Islet of Langerhans (tissue), 1 donor: ENCODE data around the gene NXN.
"Not testable (repeated sequence)": the region's sequence is repeated elsewhere in the genome, so short reads cannot be mapped to it uniquely, and the experiment has no call there.

Experiments
- FAIRE-seq: peaks from one replicate; lab custom pipeline; 2011; peaks lifted over from hg19 to GRCh38; lab: Jason Lieb, UNC

The NXN gene

DNA sequence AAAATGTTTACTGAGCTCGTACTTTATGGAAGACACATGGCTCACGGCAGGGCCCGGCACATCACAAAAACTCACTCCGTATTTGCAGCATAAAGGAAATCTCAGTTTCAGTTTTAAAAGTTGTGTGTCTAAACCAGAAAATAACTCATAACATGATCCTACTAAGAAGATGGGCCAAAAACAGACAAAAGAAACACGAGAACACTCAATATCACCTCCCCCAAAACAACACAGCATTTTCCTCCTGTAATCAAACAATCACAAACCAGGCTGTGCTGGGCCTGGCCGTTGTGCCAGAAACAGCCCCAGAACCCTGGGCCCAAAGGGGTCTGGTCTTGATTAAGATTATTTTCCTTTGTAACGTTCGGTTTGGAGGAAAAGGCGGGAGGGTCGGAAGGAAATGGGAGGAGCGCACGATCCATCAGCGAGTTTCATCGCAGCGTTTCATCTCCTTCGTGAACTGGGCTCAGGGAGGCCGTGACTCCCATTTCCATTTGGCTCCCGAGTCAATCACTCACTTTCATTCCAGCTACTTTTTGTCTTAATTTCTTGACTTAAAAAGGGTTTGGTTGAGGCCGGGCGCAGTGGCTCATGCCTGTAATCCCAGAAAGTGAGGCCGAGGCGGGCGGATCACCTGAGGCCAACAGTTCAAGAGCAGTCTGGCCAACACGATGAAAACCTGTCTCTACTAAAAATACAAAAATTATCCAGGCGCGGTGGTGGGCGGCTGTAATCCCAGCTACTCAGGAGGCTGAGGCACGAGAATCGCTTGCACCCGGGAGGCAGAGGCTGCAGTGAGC lies 61.4 kb downstream of the NXN start:
- no peak for FAIRE-seq

DNA sequence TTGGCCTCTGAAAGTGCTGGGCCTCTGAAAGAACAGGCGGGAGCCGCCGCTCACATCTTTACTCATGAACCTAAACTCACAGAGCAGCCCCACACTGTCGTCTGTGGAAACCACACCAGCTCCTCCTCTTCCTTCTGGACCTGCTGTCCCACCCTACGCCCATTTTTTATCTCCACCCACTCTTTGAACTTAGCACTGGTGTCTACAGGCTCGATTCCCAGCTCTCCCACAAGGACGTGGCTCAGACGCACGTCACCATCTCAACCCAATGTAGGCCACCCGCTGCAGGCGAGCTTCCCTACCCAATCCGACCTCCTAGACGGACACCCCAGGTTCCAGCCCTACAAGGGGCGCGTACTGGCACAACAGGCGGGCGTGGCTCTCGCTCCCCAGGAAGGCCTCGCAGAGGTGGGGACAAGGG lies 62.2 kb downstream of the NXN start:
- FAIRE-seq: no peak

DNA sequence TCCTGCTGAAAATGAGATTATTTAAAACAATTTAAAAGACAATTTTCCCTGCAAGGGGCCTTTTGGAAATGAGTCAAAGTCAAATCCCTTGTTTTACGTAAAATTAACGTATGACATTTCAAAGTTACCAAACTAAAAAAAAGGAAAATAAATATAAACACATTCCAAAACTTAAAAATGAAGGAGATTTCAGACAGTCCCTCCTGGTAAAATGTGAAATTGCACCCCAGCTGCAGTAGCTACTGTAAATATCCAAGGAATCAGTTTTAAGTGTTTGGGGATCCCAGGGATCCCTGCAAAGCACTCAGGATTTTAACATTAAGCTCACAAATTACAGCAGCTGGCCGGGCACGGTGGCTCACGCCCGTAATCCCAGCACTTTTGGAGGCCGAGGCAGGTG lies 63.3 kb downstream of the NXN start:
- FAIRE-seq: no peak

DNA sequence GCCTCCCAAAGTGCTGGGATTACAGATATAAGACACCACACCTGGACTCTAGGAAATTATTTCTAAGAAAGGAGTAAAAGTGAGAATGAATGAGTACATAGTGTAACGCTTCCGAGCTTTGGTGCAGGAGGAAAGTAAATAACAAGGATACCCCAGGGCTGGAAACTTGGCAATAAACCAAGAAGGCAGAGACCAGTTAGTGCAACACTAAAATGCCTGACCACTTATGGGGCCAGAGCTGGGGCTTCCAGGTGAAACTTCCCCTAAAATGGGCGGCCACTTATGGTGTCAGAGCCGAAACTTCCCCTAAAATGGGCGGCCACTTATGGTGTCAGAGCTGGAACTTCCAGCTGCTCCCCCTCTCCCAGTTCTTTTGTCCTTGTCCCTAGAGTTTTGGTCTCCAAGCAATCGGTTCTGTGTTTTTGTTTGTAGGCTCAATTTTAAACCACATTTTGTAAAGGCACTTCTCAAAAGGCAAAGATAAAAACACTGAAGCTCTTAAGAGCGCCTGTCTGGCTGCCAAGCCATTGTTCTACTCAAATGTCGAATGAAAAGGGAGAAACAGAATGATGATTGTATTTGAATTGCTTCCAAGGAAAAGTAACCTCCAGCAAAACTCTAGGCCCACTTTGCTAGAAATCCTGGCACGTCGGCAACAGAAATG lies 63.9 kb downstream of the NXN start:
- FAIRE-seq: no peak

DNA sequence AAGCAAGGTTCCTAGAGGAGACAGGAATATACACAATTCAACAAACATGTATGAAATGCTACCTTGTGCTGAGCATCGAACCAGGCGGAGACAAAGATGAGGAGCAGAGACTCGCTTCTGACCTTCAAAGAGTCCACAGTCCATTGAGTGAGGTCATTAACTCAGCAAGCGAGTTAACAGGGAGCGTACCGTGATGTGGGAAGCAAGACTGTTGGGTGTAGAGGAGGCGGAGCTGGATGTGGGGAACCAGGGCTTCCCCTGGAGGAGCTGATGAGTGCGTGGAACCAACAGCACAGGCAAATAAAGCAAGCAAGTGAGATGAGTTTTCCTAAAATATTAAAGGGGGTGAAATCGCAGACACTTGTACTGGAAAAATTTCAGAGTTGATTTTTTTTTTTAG lies 65.0 kb downstream of the NXN start:
- FAIRE-seq: no peak

DNA sequence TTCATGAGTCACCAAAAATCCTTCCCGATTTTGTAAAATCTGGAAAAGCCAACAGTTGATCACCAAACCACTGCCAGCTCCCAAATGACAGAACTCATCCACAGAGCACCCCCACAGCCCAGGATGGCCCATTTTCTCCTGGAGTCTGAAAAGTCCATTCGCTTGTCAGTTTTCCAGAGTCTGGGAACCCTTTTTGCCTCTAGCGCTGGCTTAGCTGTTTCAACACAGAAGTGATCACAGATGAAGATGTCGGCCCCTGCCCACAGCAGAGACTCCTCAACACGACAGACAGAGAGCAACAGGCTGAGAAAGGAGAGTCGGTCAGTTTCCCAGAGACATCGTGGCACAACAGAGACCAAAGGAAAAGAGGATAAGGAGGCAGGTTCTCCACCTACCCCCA lies 66.4 kb downstream of the NXN start:
- no peak for FAIRE-seq

DNA sequence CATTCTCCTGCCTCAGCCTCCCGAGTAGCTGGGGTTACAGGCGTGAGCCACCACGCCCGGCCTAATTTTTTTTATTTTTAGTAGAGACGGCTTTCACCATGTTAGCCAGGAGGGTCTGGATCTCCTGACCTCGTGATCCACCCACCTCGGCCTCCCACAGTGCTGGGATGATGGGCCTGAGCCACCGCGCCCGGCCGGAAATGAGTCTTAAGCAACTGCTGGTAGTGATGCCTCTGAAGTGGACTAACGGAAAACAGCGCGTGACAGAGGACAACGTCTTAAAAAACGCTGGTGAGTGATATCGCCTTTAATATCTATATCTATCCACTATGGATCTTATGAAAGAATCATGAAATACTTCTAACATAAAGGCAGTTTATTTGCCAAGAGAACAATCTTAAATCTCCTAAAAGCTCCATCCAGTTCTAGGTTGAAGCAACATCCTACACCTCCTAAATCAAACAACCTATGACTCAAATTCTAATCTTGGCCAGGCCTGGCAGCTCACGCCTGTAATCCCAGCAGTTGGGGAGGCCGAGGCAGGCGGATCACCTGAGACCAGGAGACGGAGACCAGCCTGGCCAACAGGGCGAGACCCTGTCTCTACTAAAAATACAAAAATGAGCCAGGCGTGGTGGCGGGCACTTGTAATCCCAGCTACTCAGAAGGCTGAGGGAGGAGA lies 69.8 kb downstream of the NXN start:
- FAIRE-seq: no peak

DNA sequence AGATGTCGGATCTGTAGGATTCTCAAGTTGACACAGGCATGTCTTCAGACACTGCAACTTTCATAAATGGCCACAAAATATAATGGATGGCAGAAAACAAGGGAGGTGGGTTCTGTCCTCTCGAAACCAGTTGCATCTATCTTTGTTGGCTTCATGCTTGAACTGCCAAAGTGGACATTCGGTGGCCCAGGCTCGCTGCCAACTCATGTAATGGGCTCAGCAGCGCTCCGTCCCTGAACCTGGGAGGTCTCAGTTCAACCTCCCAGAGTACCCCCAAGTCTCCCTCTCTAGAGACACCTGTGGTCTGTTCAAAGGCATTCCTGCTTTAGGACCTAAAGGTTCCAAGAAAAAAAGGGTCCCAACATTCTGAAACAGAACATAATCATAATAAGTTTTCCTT lies 71.9 kb downstream of the NXN start:
- FAIRE-seq: no peak

DNA sequence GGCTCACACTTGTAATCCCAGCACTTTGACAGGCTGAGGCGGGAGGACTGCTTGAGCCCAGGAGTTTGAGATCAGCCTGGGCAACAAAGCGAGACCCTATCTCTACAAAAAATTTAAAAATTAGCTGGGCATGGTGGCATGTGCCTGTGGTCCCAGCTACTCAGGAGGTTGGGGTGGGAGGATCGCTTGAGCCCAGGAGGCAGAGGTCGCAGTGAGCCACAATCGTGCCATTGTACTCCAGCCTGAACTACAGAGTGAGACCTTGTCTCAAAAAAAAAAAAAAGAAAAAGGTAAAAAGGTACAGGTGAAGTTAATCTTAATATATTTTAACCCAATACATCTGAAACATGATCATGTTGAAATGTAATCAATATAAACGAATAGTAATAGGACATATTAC lies 73.9 kb downstream of the NXN start:
- FAIRE-seq: not testable (repeated sequence)

DNA sequence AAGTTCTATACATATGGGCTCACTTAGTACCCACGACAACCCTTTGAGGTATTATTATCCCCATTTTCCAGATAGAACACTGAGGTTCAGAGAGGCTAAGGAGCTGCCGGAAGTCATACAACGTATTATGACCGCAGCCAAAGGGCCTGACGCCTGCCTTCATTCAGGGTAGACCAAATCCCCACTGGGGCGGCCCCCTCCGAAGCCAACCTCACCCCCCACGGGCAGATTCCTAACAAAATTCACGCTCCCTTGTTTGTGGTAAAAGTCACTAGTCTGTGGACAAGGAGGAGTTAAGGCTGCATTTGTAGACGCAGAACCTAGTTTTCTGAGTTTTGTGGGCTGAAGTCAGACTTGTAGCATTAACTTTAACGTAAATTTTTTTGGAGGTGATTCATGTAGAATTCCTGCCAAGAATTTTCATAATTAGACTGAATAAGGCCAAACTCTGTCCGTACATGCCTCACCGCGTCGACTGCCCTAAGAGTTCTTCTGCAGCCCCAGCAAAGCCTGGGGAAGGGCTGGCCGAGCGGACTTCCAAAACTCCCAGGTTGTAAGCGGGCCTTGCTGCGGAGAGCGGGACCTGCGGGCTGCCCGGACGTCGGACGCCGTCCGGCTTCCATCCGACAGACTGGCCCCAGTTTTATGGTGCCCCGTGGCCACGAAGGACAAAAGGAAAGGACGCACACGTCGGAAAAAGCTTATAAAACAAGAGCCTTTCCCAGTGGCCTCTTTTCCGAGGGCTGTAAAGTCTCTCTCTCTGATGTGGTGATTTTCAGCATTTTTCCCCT lies 75.7 kb downstream of the NXN start:
- FAIRE-seq: no peak

DNA sequence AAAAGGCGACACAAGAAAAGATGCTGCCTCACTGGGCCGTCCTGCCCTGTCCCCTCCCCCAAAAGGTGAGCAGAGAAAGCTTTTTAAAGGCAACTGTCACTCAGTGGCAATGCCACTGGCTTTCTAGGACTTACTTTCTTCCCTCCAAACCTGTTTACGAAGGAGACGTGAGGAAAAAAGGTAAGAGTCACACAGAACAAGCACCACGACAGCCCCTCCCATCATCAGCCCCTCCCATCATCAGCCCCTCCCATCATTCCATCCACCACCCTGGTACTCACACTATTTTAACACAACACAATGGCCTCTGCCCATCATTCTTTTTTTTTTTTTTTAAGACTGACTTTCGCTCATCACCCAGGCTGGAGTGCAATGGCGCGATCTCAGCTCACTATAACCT lies 77.1 kb downstream of the NXN start:
- FAIRE-seq: no peak

DNA sequence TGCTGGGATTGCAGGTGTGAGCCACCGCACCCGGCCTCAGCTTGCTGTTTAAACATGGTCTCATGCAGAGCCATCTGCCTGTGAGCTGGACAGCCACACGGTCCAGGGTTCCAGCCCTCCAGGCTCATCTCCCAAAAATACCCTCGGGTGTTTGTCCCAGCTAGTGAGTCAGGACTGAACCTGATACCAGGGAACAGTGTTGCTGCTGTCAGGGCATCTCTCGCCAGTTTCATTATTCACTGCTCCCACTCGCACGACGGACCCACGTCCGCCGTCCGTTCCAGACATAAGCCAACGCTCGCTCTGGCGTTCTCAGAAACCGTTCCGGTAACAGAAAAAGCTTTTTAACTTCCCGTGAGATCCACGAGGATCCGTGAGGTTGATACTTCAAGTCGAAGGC lies 77.6 kb downstream of the NXN start:
- no peak for FAIRE-seq

DNA sequence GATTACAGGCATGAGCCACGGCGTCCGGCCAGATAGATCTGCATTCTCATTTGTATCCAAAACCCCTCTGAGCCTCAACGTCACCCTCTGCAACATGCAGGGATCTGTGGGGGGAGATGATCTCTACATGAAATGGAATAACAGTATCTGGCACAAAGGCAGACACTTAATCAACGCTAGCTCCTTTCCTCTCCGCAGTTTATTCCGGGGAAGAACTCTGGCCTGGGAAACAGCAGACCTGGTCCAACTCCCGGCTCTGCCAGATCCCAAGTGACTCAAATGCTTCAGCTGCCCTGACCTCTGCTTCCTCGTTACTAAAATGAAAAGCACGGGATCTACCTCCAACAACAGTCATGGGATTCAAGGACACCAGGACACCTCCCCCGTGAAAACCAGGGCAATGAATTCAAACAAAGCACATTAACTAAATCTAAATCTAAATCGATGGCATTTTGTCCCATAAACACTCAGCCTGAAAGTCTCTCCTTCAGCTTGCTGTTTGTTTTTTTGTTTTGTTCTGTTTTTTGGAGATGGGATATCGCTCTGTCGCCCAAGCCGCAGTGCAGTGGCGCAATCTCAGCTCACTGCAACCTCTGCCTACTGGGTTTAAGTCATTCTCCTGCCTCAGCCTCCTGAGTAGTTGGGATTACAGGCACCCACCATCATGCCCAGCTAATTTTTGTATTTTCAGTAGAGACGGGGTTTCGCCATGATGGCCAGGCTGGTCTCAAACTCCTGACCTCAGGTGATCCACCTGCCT lies 78.2 kb downstream of the NXN start:
- FAIRE-seq: no peak

DNA sequence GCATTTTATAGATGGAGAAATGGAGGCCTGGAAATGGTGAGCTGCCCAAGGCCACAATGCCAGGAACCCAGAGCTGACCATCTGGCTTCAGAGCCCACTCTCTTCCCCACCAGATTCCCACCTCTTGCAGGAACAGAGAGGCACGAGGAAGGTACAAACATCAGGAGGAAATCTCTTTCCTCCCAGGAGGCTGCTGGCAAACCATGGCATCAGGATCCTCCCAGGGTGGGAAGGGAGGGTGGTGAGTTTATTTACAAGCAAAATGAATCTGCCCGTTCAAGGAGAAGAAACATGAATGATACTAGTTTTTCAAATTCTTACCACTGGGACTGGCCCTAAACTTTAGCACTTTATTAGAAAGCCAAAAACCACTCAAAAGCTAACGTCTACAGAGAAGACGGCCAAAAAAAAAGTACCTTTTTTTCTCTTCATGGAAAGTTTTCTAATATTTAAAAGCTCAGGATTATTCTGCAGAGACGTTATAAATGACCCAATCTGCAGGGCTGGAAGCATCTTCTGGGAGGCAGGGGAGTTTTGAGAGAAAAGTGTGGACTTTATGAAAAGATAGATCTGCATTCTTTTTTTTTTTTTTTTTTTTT lies 79.1 kb downstream of the NXN start:
- FAIRE-seq: no peak

DNA sequence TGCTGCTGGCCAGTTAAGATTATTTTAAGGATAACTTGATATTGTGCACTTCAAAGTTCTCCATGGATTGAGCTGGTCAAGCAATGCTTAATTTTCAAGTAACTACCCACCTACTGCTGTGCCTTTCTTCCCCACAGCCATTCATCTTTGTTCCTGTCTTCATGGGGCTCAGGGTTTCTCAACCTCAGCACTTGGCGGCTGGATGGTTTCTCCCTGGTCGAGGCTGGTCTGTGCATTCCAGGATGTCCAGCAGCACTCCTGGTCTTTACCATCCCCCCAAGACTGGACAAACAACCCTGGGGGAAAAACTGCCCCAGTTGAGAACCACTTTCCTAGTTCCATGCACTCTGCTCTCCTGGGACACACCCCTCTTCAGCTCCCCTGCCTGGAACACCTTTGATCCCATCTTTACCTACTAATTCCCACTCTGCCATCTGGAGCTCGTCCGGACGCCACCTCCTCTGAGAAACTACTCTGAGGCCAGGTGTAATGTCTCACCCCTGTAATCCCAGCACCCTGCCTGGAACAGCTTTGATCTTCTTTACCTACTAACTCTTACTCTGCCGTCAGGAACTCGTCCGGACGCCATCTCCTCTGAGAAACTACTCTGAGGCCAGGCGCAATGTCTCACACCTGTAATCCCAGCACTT lies 81.5 kb downstream of the NXN start:
- no peak for FAIRE-seq

DNA sequence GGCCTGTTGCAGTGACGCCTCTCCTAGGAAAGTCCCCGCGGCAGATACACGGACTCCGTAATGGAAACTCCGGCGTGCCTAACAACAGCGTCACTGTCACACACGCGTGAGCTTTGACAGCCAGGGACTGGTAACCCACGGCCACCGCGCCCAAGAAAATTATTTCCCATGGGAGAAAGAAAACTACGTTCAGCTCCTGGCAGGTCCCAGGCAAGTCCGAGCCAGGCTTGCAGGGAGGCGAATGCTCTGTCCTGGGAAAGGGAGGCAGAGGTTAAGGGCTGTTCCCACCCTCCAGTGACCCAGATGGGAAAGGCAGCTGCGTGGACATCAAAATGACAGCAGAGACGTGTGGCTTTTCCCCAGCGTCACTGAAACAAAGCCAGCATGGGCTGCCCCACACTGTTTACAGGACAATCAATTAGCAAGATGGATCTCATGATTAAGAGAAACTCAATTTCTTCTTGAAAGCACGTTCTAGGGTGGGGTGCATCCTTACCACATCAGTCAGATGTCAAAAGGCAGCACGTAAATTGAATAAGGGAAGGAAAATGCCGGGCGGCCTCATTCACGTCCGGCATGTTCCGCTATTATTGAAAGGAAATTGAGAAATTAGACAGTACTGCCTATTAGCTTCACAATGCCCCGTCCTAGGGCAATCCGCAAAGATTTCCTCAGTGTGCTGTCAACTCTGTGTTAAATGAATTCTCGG lies 82.5 kb downstream of the NXN start:
- FAIRE-seq: no peak

DNA sequence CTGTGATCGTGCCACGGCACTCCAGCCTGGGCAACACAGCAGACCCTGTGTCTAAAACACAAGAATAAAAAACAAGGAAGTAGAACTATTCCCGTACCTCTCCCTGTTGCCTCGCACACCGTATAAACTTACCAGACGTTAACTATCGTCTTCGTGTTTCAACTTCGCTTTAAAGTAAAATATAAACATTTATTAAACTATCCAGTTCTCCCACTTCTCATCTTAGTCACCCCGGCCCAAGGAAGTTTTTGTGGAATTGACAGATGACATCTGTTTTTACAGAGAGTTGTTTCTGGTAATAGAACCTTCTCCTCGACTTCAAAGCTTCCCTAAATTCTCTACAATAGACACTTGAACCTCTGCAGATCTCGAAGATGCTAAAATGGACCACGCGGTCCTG lies 83.1 kb downstream of the NXN start:
- no peak for FAIRE-seq

DNA sequence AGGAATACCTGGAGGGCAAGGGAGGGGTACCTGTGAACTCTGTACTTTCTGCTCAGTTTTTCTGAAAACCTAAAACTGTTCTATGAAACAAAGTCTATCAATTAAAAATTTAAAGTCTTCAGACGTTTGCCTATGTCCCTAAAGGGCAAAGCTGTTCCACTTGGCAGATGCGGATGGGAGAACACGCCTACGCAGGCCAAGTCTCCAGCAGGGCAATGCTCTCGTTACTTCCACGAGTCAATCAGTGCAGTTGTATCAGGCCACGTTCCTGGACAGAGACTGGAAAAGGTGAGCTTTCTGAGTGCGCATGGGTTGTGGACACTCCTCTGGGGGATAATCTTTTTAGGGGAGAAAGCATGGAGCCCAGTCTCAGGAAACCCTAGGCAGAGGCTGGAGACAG lies 86.6 kb downstream of the NXN start:
- no peak for FAIRE-seq

DNA sequence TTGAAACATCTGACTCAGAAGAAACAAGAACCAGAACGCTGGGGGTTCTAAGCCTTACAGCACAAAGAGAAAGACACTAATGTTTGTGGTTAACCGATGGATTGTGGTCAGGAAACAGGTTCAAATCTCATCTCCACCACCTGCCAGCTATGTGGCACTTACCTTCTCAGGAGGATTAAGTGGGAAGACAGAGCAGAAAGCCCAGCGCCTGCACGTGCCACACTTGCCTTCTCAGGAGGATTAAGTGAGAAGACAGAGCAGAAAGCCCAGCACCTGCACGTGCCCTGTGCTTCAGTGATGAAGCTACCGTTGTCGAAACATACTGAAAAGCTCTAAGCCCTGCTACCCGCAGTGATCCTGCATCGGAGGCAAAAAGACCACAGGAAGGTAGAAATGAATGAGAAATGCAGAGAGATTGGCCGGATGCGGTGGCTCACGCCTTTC lies 90.6 kb downstream of the NXN start:
- FAIRE-seq: no peak

DNA sequence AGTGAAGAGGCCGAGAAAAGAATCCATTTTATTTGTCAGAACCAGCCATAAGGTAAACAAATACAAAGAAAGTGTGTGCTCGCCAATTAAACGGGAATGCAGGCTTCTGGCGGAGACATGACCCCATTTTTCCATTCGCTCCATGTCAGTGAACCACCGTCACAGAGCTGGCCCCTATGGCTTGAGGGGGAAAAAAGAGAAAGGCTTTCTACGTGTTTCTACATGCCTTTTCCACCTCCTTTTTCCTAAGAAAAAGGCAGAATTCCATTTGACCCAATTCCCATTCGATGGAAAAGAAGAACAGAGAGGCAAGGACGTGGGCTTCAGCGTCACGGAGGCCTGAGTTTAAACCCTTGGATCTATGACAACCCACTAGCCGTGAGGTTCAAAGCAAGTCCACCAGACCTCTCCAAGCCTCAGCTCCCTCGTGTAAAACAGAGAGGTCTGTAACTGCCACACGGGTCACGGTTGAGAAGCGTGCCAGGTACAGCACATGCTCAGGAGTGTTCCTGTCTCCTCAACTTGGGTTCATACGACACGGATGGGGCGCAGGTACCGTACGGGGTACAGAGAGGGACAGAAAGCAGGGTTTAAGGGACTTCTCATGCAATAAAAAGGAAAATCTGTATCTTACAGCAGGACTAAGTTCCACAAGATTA lies 91.9 kb downstream of the NXN start:
- FAIRE-seq: no peak
